Activated CD8-positive, alpha-beta memory T cell treated with anti-CD3 and anti-CD28 coated beads for 36 hours (primary cell): ENCODE data around the gene MUC5AC. TPM values are rescaled to one million over a fixed set of nuclear protein-coding genes. Genes with fewer than 3 reads are reported as not detected.
"Not testable (repeated sequence)": the region's sequence is repeated elsewhere in the genome, so short reads cannot be mapped to it uniquely, and the experiment has no call there.

ENCODE experiments used
- CTCF ChIA-PET: fragments of 350-600 bp; sonication (Branson Sonifier 250); formaldehyde crosslinking; loops from one replicate; lab custom pipeline; 2021; ENCODE audit warnings: antibody characterized with exemption; lab: Charles Lee
- POLR2A ChIA-PET: fragments of 350-600 bp; sonication (Branson Sonifier 250); formaldehyde crosslinking; loops from one replicate; lab custom pipeline; 2021; ENCODE audit warnings: antibody characterized with exemption; lab: Charles Lee
- total RNA-seq, 2 experiments: library from RNA; stranded (reverse); gene quantifications; one replicate each; pipeline ENCODE4 v1.2.3, GENCODE V29; 2021

The MUC5AC gene
- total RNA-seq, 2 experiments from 2014 or later: not detected

GRCh38 chr11:1239596-1240205 lies 81.9 kb downstream of the MUC5AC start:
- ChIA-PET POLR2A (no interaction called here), CTCF (no interaction called here)

- ChIA-PET CTCF (no interaction called here), POLR2A (no interaction called here)
Observed at GRCh38 chr11:1240771-1241170, 83.0 kb downstream of the MUC5AC start.

GRCh38 chr11:1241706-1242105 lies 84.0 kb downstream of the MUC5AC start:
- POLR2A ChIA-PET: no interaction called here
- CTCF ChIA-PET: no interaction called here

GRCh38 chr11:1242289-1242688 lies 84.5 kb downstream of the MUC5AC start:
- CTCF ChIA-PET: no interaction called here

GRCh38 chr11:1242751-1243150 lies 85.0 kb downstream of the MUC5AC start:
- POLR2A ChIA-PET, CTCF ChIA-PET: not testable (repeated sequence)

More at GRCh38 chr11:1242289-1242688, 84.5 kb downstream of the MUC5AC start:
- POLR2A ChIA-PET: no interaction called here

- POLR2A ChIA-PET, CTCF ChIA-PET: not testable (repeated sequence)
Observed at GRCh38 chr11:1243521-1243920, 85.8 kb downstream of the MUC5AC start.

GRCh38 chr11:1244557-1244956 lies 86.8 kb downstream of the MUC5AC start:
- CTCF ChIA-PET, POLR2A ChIA-PET: not testable (repeated sequence)

- CTCF ChIA-PET, POLR2A ChIA-PET: not testable (repeated sequence)
Observed at GRCh38 chr11:1245717-1246116, 88.0 kb downstream of the MUC5AC start.

GRCh38 chr11:1246301-1246700 lies 88.5 kb downstream of the MUC5AC start:
- POLR2A ChIA-PET, CTCF ChIA-PET: not testable (repeated sequence)

- CTCF ChIA-PET, POLR2A ChIA-PET: not testable (repeated sequence)
Observed at GRCh38 chr11:1247026-1247425, 89.3 kb downstream of the MUC5AC start.

GRCh38 chr11:1248951-1249350 lies 91.2 kb downstream of the MUC5AC start:
- POLR2A ChIA-PET, CTCF ChIA-PET: not testable (repeated sequence)

GRCh38 chr11:1250411-1250810 lies 92.7 kb downstream of the MUC5AC start:
- CTCF ChIA-PET, POLR2A ChIA-PET: not testable (repeated sequence)

Other genes starting within 250 kb of the MUC5AC start
- 10 to 100 TPM; 96.5 to 99.0 TPM for gene CHID1, start 247.1 kb upstream of the MUC5AC start, total RNA-seq
- gene AP2A2, start 232.1 kb upstream of the MUC5AC start, total RNA-seq: 10 to 100 TPM; 37.8 to 38.3 TPM
- gene MUC6, start 121.2 kb upstream of the MUC5AC start, total RNA-seq: not detected
- not detected for gene MUC2, start 83.1 kb upstream of the MUC5AC start, total RNA-seq
- not detected for gene MUC5B, start 65.1 kb downstream of the MUC5AC start, total RNA-seq
- 10 to 100 TPM; 37.1 to 40.7 TPM for gene TOLLIP, start 151.7 kb downstream of the MUC5AC start, total RNA-seq
- 1 to 10 TPM in 1 of 2 experiments, under 1 TPM in 1; 0.71 to 1.3 TPM for gene BRSK2, start 232.0 kb downstream of the MUC5AC start, total RNA-seq